Measurements from ENCODE around the gene PREX1. TPM values are rescaled to one million over a fixed set of nuclear protein-coding genes. Genes with fewer than 3 reads are reported as not detected.

Gene PREX1
- under 0.01 and 0.24 TPM in 2 replicates for total RNA-seq

GRCh38 chr20:48827855-48828733, at the start of gene PREX1:
PREX1 (minus strand) TSS chr20:48827999; CDS start chr20:48827860, 139 bp downstream.

Other genes starting within 250 kb of the PREX1 start
- gene ARFGEF2, start 93.7 kb upstream of the PREX1 start, total RNA-seq = 37.1 and 41.2 TPM in 2 replicates
- gene CSE1L, start 218.3 kb upstream of the PREX1 start, total RNA-seq = 95.2 and 97.0 TPM in 2 replicates